Midbrain (tissue), 1 donor: ENCODE measurements around the gene OR2Z1.
"Not testable (repeated sequence)": the region's sequence is repeated elsewhere in the genome, so short reads cannot be mapped to it uniquely, and the experiment has no call there.

ENCODE experiments used
- DNase-seq: peaks from one replicate; lab custom pipeline; 2025; lab: John Stamatoyannopoulos, UW

Gene OR2Z1

GRCh38 chr19:8702350-8702749 lies 19.1 kb upstream of the OR2Z1 start:
- DNase-seq, result no peak

GRCh38 chr19:8703223-8703622 lies 18.2 kb upstream of the OR2Z1 start:
- DNase-seq, result no peak

GRCh38 chr19:8705304-8705703 lies 16.1 kb upstream of the OR2Z1 start:
- not testable (repeated sequence) for DNase-seq

- no peak for DNase-seq
Measured at GRCh38 chr19:8705742-8706141, 15.7 kb upstream of the OR2Z1 start.

- DNase-seq, result not testable (repeated sequence)
Measured at GRCh38 chr19:8710337-8710736, 11.1 kb upstream of the OR2Z1 start.

GRCh38 chr19:8722032-8722431 lies 598 bp downstream of the OR2Z1 start:
- DNase-seq, result no peak

GRCh38 chr19:8724276-8724675 lies 2.8 kb downstream of the OR2Z1 start:
- DNase-seq, result no peak

- DNase-seq, result no peak
Measured at GRCh38 chr19:8731428-8732169, 10.2 kb downstream of the OR2Z1 start.

- DNase-seq, result no peak
Measured at GRCh38 chr19:8738377-8738776, 16.9 kb downstream of the OR2Z1 start.

- not testable (repeated sequence) for DNase-seq
Measured at GRCh38 chr19:8739291-8740065, 18.0 kb downstream of the OR2Z1 start.

- not testable (repeated sequence) for DNase-seq
Measured at GRCh38 chr19:8767257-8767656, 45.8 kb downstream of the OR2Z1 start.

GRCh38 chr19:8769265-8769664 lies 47.8 kb downstream of the OR2Z1 start:
- DNase-seq, result not testable (repeated sequence)

- not testable (repeated sequence) for DNase-seq
Measured at GRCh38 chr19:8773587-8773986, 52.2 kb downstream of the OR2Z1 start.
